PC-3 (cell line): ENCODE results near the gene ABCG4. TPM values are rescaled to one million over a fixed set of nuclear protein-coding genes. Genes with fewer than 3 reads are reported as not detected.

Experiments used
- ATAC-seq: fragments of 200-7000 bp; cut with Tn5 transposase; 2 replicates; pipeline ENCODE4 v1.9.1; 2020; ENCODE audit warnings: mild to moderate bottlenecking, moderate library complexity
- BruUV-seq: library from RNA; stranded (reverse); fragments of 400-500 nt; replicated peaks from 2 replicates; lab custom pipeline; 2021; lab: Mats Ljungman, UMichigan
- CTCF ChIA-PET: fragments of 300-600 bp; sonication (Branson Sonifier 250); formaldehyde crosslinking; loops from one replicate; lab custom pipeline; 2022; ENCODE audit warnings: antibody characterized with exemption; lab: Charles Lee
- POLR2A ChIA-PET: fragments of 300-600 bp; sonication (Branson Sonifier 250); formaldehyde crosslinking; loops from one replicate; lab custom pipeline; 2022; ENCODE audit warnings: antibody characterized with exemption; ENCODE audit not compliant: unreplicated experiment; lab: Charles Lee
- DNase-seq: peaks from one replicate; pipeline ENCODE4 v3.0.0-alpha.2; 2015
- H2AFZ ChIP-seq: fragments of 300-600 bp; sonication (generic); 2 replicates; pipeline ENCODE4 v1.6.0; 2016; ENCODE audit warnings: antibody characterized with exemption, low read length
- H3F3A ChIP-seq: fragments of 300-600 bp; sonication (generic); one replicate; pipeline ENCODE4 v1.6.0; 2017; ENCODE audit warnings: antibody characterized with exemption, low read length, control low read depth, mild to moderate bottlenecking; ENCODE audit not compliant: unreplicated experiment
- H3K27ac ChIP-seq: fragments of 300-600 bp; sonication (generic); 2 replicates; pipeline ENCODE4 v1.5.1; 2016; ENCODE audit warnings: mild to moderate bottlenecking, low read length
- H3K27me3 ChIP-seq: fragments of 300-600 bp; sonication (generic); 2 replicates; pipeline ENCODE4 v1.6.1; 2016; ENCODE audit warnings: low read length, mixed read lengths
- H3K36me3 ChIP-seq: fragments of 300-600 bp; sonication (generic); 2 replicates; pipeline ENCODE4 v1.6.1; 2016; ENCODE audit warnings: low read depth, mixed run types, low read length, mixed read lengths
- H3K4me1 ChIP-seq: fragments of 300-600 bp; sonication (generic); 2 replicates; pipeline ENCODE4 v1.5.1; 2016; ENCODE audit warnings: low read length; ENCODE audit not compliant: insufficient read depth
- H3K4me2 ChIP-seq: fragments of 300-600 bp; sonication (generic); 2 replicates; pipeline ENCODE4 v1.6.0; 2016; ENCODE audit warnings: low read length
- H3K4me3 ChIP-seq: fragments of 300-600 bp; sonication (generic); 2 replicates; pipeline ENCODE4 v1.5.1; 2016; ENCODE audit warnings: mild to moderate bottlenecking, low read length, mixed read lengths
- H3K79me2 ChIP-seq: fragments of 300-600 bp; sonication (generic); 2 replicates; pipeline ENCODE4 v1.6.1; 2017; ENCODE audit warnings: low read length, mixed read lengths
- H3K9ac ChIP-seq: fragments of 300-600 bp; sonication (generic); 2 replicates; pipeline ENCODE4 v1.6.0; 2016; ENCODE audit warnings: mild to moderate bottlenecking, low read length
- H3K9me2 ChIP-seq: fragments of 300-600 bp; sonication (generic); replicated peaks from 2 replicates; pipeline ENCODE4 v1.6.1; 2016; ENCODE audit warnings: mixed run types, low read length, mixed read lengths
- H3K9me3 ChIP-seq: fragments of 300-600 bp; sonication (generic); 2 replicates; pipeline ENCODE4 v1.6.1; 2016; ENCODE audit warnings: low read length, mixed read lengths
- H4K20me1 ChIP-seq: fragments of 300-600 bp; sonication (generic); 2 replicates; pipeline ENCODE4 v1.6.1; 2016; ENCODE audit warnings: low read length, mixed read lengths
- EZH2 ChIP-seq: fragments of 300-600 bp; sonication (generic); IDR thresholded peaks from one replicate; pipeline ENCODE4 v1.6.1; 2017; ENCODE audit warnings: antibody characterized with exemption, mild to moderate bottlenecking, low read length; ENCODE audit not compliant: unreplicated experiment
- EZH2phosphoT487 ChIP-seq: fragments of 300-600 bp; sonication (generic); IDR thresholded peaks from 2 replicates; pipeline ENCODE4 v1.6.1; 2018; ENCODE audit warnings: mild to moderate bottlenecking, antibody characterized with exemption, low read length, borderline replicate concordance
- intact Hi-C: fragments of 100-400 bp; cut with micrococcal nuclease; formaldehyde crosslinking; loops from 2 replicates; pipeline ENCODE4 v1.9.0; 2023
- total RNA-seq: library from RNA; depleted of rRNA; stranded (reverse); fragments of >200 nt; gene quantifications from 2 replicates; pipeline ENCODE4 v1.2.3, GENCODE V29; 2014
- TF ChIP-seq, protein P1 (sequence below): fragments of 300-600 bp; sonication (generic); conservative IDR thresholded peaks from 2 replicates; pipeline ENCODE4 v1.5.1; 2017; ENCODE audit warnings: antibody characterized with exemption, low read depth, mild to moderate bottlenecking, low read length

Gene ABCG4
- total RNA-seq, 1 experiment from 2014 or later = 0.15 TPM

DNA sequence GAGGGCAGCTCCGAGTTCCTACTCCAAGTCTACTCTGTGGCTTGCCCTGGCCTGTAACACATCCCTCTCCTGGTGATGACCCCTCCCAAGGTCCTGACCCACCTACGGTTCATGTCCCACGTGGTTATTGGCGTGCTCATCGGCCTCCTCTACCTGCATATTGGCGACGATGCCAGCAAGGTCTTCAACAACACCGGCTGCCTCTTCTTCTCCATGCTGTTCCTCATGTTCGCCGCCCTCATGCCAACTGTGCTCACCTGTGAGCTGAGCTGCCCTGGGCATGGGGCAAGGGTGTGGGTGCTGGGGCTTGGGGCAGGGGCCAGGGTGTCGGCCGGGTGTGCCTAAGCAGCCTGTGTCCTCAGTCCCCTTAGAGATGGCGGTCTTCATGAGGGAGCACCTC, 9.6 kb downstream of the ABCG4 start:
- Histone ChIP-seq H3K9me2 (no peaks in the 10 kb centered on the region), H3F3A (no peaks in the 10 kb centered on the region), H3K27ac (no peak overlapping the region), H2AFZ (no peak overlapping the region), H3K36me3 (no peaks in the 10 kb centered on the region), H3K4me1 (no peaks in the 10 kb centered on the region), H3K27me3 (no peaks in the 10 kb centered on the region), H3K79me2 (no peaks in the 10 kb centered on the region), H4K20me1 (no peaks in the 10 kb centered on the region), H3K4me3 (no peak overlapping the region), H3K9ac (no peak overlapping the region), H3K4me2 (no peak overlapping the region), H3K9me3 (no peaks in the 10 kb centered on the region)
- TF ChIP-seq EZH2 = no peak
- TF ChIP-seq EZH2phosphoT487 = no peak
- TF ChIP-seq, protein P1, sequence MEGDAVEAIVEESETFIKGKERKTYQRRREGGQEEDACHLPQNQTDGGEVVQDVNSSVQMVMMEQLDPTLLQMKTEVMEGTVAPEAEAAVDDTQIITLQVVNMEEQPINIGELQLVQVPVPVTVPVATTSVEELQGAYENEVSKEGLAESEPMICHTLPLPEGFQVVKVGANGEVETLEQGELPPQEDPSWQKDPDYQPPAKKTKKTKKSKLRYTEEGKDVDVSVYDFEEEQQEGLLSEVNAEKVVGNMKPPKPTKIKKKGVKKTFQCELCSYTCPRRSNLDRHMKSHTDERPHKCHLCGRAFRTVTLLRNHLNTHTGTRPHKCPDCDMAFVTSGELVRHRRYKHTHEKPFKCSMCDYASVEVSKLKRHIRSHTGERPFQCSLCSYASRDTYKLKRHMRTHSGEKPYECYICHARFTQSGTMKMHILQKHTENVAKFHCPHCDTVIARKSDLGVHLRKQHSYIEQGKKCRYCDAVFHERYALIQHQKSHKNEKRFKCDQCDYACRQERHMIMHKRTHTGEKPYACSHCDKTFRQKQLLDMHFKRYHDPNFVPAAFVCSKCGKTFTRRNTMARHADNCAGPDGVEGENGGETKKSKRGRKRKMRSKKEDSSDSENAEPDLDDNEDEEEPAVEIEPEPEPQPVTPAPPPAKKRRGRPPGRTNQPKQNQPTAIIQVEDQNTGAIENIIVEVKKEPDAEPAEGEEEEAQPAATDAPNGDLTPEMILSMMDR = no peak
- no peak for DNase-seq
- ATAC-seq = no peak
- ChIA-PET CTCF (no interaction called here), POLR2A (interaction anchor here (0.5 kb wide), 1 partner anchor 73 kb away, joined by 3 read pairs; no protein-coding TSS in a partner anchor)
- intact Hi-C loops = no loop called here
- no TSS peak for BruUV-seq

DNA sequence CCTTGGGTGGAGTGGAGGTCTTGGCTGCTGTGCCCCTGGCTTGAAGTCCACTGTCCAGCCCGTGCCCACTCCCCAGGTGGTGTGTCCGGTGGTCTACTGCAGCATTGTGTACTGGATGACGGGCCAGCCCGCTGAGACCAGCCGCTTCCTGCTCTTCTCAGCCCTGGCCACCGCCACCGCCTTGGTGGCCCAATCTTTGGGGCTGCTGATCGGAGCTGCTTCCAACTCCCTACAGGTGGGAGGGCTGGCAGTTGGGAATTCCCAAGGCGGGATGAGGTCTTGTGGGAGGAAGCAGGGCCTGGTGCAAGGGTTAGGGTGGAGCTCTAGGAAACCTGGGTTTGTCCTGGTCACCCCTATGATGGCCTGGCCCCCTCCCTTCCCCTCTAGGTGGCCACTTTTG, 11.3 kb downstream of the ABCG4 start:
- H3K27ac ChIP-seq = no peak overlapping the region
- no peaks in the 10 kb centered on the region for H3K36me3 ChIP-seq
- TF ChIP-seq EZH2 (no peak), EZH2phosphoT487 (no peak)
- TF ChIP-seq, protein P1 = no peak
- no TSS peak for BruUV-seq
- H3K9me3 ChIP-seq = no peaks in the 10 kb centered on the region
- H3K79me2 ChIP-seq = no peaks in the 10 kb centered on the region
- ATAC-seq (no peak), DNase-seq (no peak)
- no peaks in the 10 kb centered on the region for H3K27me3 ChIP-seq
- no peak overlapping the region for H3K9ac ChIP-seq
- POLR2A ChIA-PET = no interaction called here
- no peaks in the 10 kb centered on the region for H3F3A ChIP-seq
- H3K4me1 ChIP-seq = no peaks in the 10 kb centered on the region
- no peak overlapping the region for H3K4me3 ChIP-seq
- H2AFZ ChIP-seq = no peak overlapping the region
- no peaks in the 10 kb centered on the region for H3K9me2 ChIP-seq
- no peaks in the 10 kb centered on the region for H4K20me1 ChIP-seq
- intact Hi-C loops = loop anchor here (10.0 kb wide), 1 partner anchor 165 kb away; no protein-coding TSS in a partner anchor
- H3K4me2 ChIP-seq = no peak overlapping the region
- CTCF ChIA-PET = no interaction called here

DNA sequence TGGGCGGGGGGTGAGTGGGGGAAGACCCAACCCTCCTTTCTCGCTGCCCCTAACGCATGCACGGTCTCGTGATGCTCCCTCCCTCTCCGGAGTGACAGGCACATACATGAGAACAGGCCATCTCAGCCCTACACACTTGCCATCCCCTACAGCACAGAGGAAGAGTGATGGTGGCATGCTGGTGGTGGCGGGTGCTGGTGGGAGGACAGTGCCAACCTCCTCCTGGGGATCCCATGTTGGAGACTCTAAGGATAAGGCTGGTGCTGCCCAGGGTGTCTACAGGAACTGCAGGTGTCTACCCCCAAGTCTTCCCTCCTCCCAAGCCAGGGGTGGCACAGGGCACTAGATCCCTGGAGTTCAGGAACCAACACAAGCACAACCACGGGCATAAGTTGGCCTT, 13.0 kb downstream of the ABCG4 start:
- Histone ChIP-seq H3K9me2 (no peaks in the 10 kb centered on the region), H3K27ac (no peak overlapping the region), H3K79me2 (no peaks in the 10 kb centered on the region), H3K36me3 (no peaks in the 10 kb centered on the region), H3K9ac (no peak overlapping the region), H3F3A (no peaks in the 10 kb centered on the region), H3K4me1 (peaks cover 7% of the 10 kb centered on the region), H3K4me2 (no peak overlapping the region), H3K27me3 (no peaks in the 10 kb centered on the region), H3K4me3 (no peak overlapping the region), H2AFZ (no peak overlapping the region), H3K9me3 (no peaks in the 10 kb centered on the region), H4K20me1 (no peaks in the 10 kb centered on the region)
- intact Hi-C loops = loop anchor here (10.0 kb wide), 1 partner anchor 163 kb away; no protein-coding TSS in a partner anchor
- BruUV-seq = no TSS peak
- ChIA-PET CTCF (no interaction called here), POLR2A (no interaction called here)
- TF ChIP-seq, protein P1 = no peak
- no peak for TF ChIP-seq EZH2
- no peak for TF ChIP-seq EZH2phosphoT487
- ATAC-seq (no peak), DNase-seq (no peak)
